Transverse colon (tissue), 4 donors: ENCODE measurements around the gene TMEM233. TPM values are rescaled to one million over a fixed set of nuclear protein-coding genes. Genes with fewer than 3 reads are reported as not detected.

Experiments used
- DNase-seq: peaks from one replicate; pipeline ENCODE4 v3.0.0-alpha.2; 2019
- H3K27ac ChIP-seq, 4 donors: fragments of 200-600 bp; sonication (generic); 2 replicates each; pipeline ENCODE4 v1.5.1; 2016 to 2018; ENCODE audit warnings: inconsistent platforms in 4 of 4
- H3K27me3 ChIP-seq: fragments of 200-600 bp; sonication (generic); 2 replicates; pipeline ENCODE4 v1.5.1; 2017; ENCODE audit warnings: inconsistent platforms
- H3K36me3 ChIP-seq, 4 donors: fragments of 200-600 bp; sonication (generic); 2 replicates each; pipeline ENCODE4 v1.5.1; 2017 to 2019; ENCODE audit warnings: inconsistent platforms in 4 of 4
- H3K4me1 ChIP-seq, 4 donors: fragments of 200-600 bp; sonication (generic); 2 replicates each; pipeline ENCODE4 v1.5.1; 2017 to 2020; ENCODE audit warnings: inconsistent platforms in 4 of 4
- H3K4me3 ChIP-seq, 4 donors: fragments of 200-600 bp; sonication (generic); 1 replicate in 1 of 4; 2 replicates in 3 of 4; pipeline versions ENCODE4 v1.5.1 to v1.6.1; 2017 to 2019; ENCODE audit warnings: inconsistent platforms in 4 of 4
- H3K9me3 ChIP-seq, 2 donors: fragments of 200-600 bp; sonication (generic); 2 replicates each; pipeline ENCODE4 v1.5.1; 2017 to 2019; ENCODE audit warnings: inconsistent platforms in 2 of 2
- CTCF ChIP-seq, 5 experiments: fragments of 200-600 bp in 3 of 5; fragments of 450-650 bp in 2 of 5; sonication (generic) in 3 of 5; IDR thresholded peaks; 1 replicate in 2 of 5; 2 replicates in 3 of 5; pipeline ENCODE4 v1.5.1; 2016 to 2017; ENCODE audit warnings: antibody characterized with exemption in 5 of 5, inconsistent platforms in 3 of 5, mild to moderate bottlenecking in 2 of 5, moderate library complexity in 1 of 5
- EP300 ChIP-seq: sonication (generic); formaldehyde crosslinking; IDR thresholded peaks from one replicate; pipeline ENCODE4 v1.6.1; 2017; ENCODE audit warnings: antibody characterized with exemption, low read depth
- POLR2A ChIP-seq: fragments of 450-650 bp; IDR thresholded peaks from one replicate; pipeline ENCODE4 v1.6.1; 2016; ENCODE audit warnings: antibody characterized with exemption, mild to moderate bottlenecking, moderate library complexity
- POLR2AphosphoS5 ChIP-seq, 3 donors: sonication (generic); formaldehyde crosslinking; IDR thresholded peaks; one replicate each; pipeline ENCODE4 v1.6.1; 2016; ENCODE audit warnings: antibody characterized with exemption in 3 of 3
- WGBS, 2 donors: methylation state at CpG; one replicate each; pipeline ENCODE4 v1.1.5; 2018; ENCODE audit warnings: low coverage in 1 of 2; 5-methylcytosine and 5-hydroxymethylcytosine counted together
- in situ Hi-C, 4 donors: fragments of 200-750 bp; cut with MboI; loops; one replicate each; pipeline versions ENCODE4 v1.15.0 to v1.15.1; 2017; ENCODE audit warnings: low sequenced_read_pairs in 3 of 4, low pct_ligation_motif_present in 1 of 4, low pct_unique_long_range_greater_than_20kb in 1 of 4
- intact Hi-C: fragments of 100-400 bp; cut with DNase I; formaldehyde crosslinking; loops from one replicate; pipeline ENCODE4 v1.15.1; 2023; ENCODE audit warnings: low total_unique reads
- total RNA-seq, 4 donors: library from RNA; depleted of rRNA; stranded (reverse); fragments of >200 nt; gene quantifications; one replicate each; pipeline ENCODE4 v1.1.0, GENCODE V29; 2016

TMEM233 gene
- total RNA-seq, 4 donors from 2014 or later: 0.27 TPM; not detected in 3

- in situ Hi-C loops: no loop called here
- no peak for TF ChIP-seq EP300
- TF ChIP-seq POLR2AphosphoS5 (IDR thresholded peaks at IDR 0.05): peak in 1 of 3 donors; percentile 23
- DNase-seq: no peak
- no peaks in the 10 kb centered on the region for H3K27me3 ChIP-seq
- peaks cover 15 to 92% (median 51%) of the 10 kb centered on the region in 4 donors for H3K4me1 ChIP-seq
- H3K27ac ChIP-seq: peak overlapping the region; percentile 75 to 82 (median 78)
- H3K36me3 ChIP-seq: peaks cover 0 to 8% (median 2%) of the 10 kb centered on the region in 4 donors
- no peak overlapping the region for H3K4me3 ChIP-seq
- WGBS, 2 donors: 45 to 51% methylated on average over 10 of the region's 10 CpGs
- H3K9me3 ChIP-seq: no peaks in the 10 kb centered on the region
- intact Hi-C loops: no loop called here
These were observed 91.3 kb downstream of the TMEM233 start for GRCh38 chr12:119684711-119685369.

GRCh38 chr12:119685375-119685774, 91.8 kb downstream of the TMEM233 start:
- no peaks in the 10 kb centered on the region for H3K27me3 ChIP-seq
- peaks cover 15 to 87% (median 47%) of the 10 kb centered on the region in 4 donors for H3K4me1 ChIP-seq
- no peaks in the 10 kb centered on the region for H3K9me3 ChIP-seq
- H3K27ac ChIP-seq: peak overlapping the region; percentile 75 to 82 (median 78)
- DNase-seq: no peak
- WGBS, 2 donors: 78 to 92% methylated on average over 2 to 4 of the region's 4 CpGs
- TF ChIP-seq POLR2AphosphoS5 (IDR thresholded peaks at IDR 0.05) (no peak), POLR2A (no peak), CTCF (IDR thresholded peaks at IDR 0.05) (no peak), EP300 (no peak)
- in situ Hi-C loops (no loop called here), intact Hi-C loops (no loop called here)
- H3K4me3 ChIP-seq: no peak overlapping the region
- peaks cover 0 to 4% (median 2%) of the 10 kb centered on the region in 4 donors for H3K36me3 ChIP-seq

GRCh38 chr12:119686355-119686754, 92.8 kb downstream of the TMEM233 start:
- H3K9me3 ChIP-seq: no peaks in the 10 kb centered on the region
- H3K4me3 ChIP-seq: no peak overlapping the region
- H3K27ac ChIP-seq: peak overlapping the region; percentile 75 to 82 (median 78)
- DNase-seq: no peak
- in situ Hi-C loops (no loop called here), intact Hi-C loops (no loop called here)
- H3K27me3 ChIP-seq: no peaks in the 10 kb centered on the region
- TF ChIP-seq POLR2AphosphoS5 (IDR thresholded peaks at IDR 0.05) (no peak), EP300 (no peak), POLR2A (no peak), CTCF (IDR thresholded peaks at IDR 0.05) (no peak)
- WGBS, 2 donors: 61% methylated on average over 12 of the region's 12 CpGs; no CpG with 5 or more reads in 1 of the 2 donors
- no peaks in the 10 kb centered on the region for H3K36me3 ChIP-seq
- peaks cover 15 to 81% (median 41%) of the 10 kb centered on the region in 4 donors for H3K4me1 ChIP-seq

GRCh38 chr12:119686776-119687175, 93.2 kb downstream of the TMEM233 start:
- intact Hi-C loops: no loop called here
- H3K27ac ChIP-seq: peak overlapping the region; percentile 75 to 82 (median 78)

More at GRCh38 chr12:119686776-119687175, 93.2 kb downstream of the TMEM233 start:
- TF ChIP-seq POLR2A: no peak
- no peak for TF ChIP-seq POLR2AphosphoS5 (IDR thresholded peaks at IDR 0.05)
- no peak for TF ChIP-seq CTCF (IDR thresholded peaks at IDR 0.05)
- no peak for TF ChIP-seq EP300
- H3K36me3 ChIP-seq: no peaks in the 10 kb centered on the region
- no peak overlapping the region for H3K4me3 ChIP-seq
- no peaks in the 10 kb centered on the region for H3K27me3 ChIP-seq
- H3K9me3 ChIP-seq: no peaks in the 10 kb centered on the region
- 85% methylated on average over 13 of the region's 13 CpGs; no CpG with 5 or more reads in 1 of the 2 donors for WGBS, 2 donors
- in situ Hi-C loops: no loop called here
- DNase-seq: no peak
- H3K4me1 ChIP-seq: peaks cover 13 to 81% (median 41%) of the 10 kb centered on the region in 4 donors
